ENCODE data around the gene AASDHPPT. TPM values are rescaled to one million over a fixed set of nuclear protein-coding genes. Genes with fewer than 3 reads are reported as not detected.
A peak's percentile ranks its signal among the peaks of the same experiment; 100 is the strongest.

AASDHPPT gene
- total RNA-seq, 3 donors from 2014 or later, result 14.0 to 20.5 (median 15.6) TPM

GRCh38 chr11:106087815-106088435 lies 10.5 kb downstream of the AASDHPPT start:
- H3K4me1 ChIP-seq (ENCODE audit: low read depth), result peaks cover 4% of the 10 kb centered on the region

GRCh38 chr11:106088896-106089295 lies 11.4 kb downstream of the AASDHPPT start:
- Histone ChIP-seq H3K9me3 (no peaks in the 10 kb centered on the region), H3K4me1 (ENCODE audit: low read depth) (peaks cover 4% of the 10 kb centered on the region), H3K36me3 (ENCODE audit: low read depth) (no peaks in the 10 kb centered on the region), H3K4me3 (no peak overlapping the region)
- TF ChIP-seq CTCF (IDR thresholded peaks at IDR 0.05), result no peak
- intact Hi-C loops (cut with DNase I, micrococcal nuclease), result no loop called here
- no peak for DNase-seq
- ATAC-seq, result no peak

More at GRCh38 chr11:106087815-106088435, 10.5 kb downstream of the AASDHPPT start:
- ATAC-seq (peak; percentile 51), DNase-seq (peak in 2 of 3 donors; percentile 30 to 57)
- H3K36me3 ChIP-seq (ENCODE audit: low read depth), result no peaks in the 10 kb centered on the region
- peak; percentile 63 for TF ChIP-seq CTCF (IDR thresholded peaks at IDR 0.05)
- H3K9me3 ChIP-seq, result no peaks in the 10 kb centered on the region
- intact Hi-C loops (cut with DNase I, micrococcal nuclease), result no loop called here
- no peak overlapping the region for H3K4me3 ChIP-seq

- Histone ChIP-seq H3K4me1 (ENCODE audit: low read depth) (peaks cover 4% of the 10 kb centered on the region), H3K36me3 (ENCODE audit: low read depth) (no peaks in the 10 kb centered on the region), H3K9me3 (no peaks in the 10 kb centered on the region), H3K4me3 (no peak overlapping the region)
- no peak for TF ChIP-seq CTCF (IDR thresholded peaks at IDR 0.05)
- no peak for ATAC-seq
- no peak for DNase-seq
- intact Hi-C loops (cut with DNase I, micrococcal nuclease), result no loop called here
Measured at GRCh38 chr11:106091480-106092123, 14.1 kb downstream of the AASDHPPT start.

- intact Hi-C loops (cut with DNase I, micrococcal nuclease), result no loop called here
- no peaks in the 10 kb centered on the region for H3K36me3 ChIP-seq (ENCODE audit: low read depth)
- peaks cover 4% of the 10 kb centered on the region for H3K4me1 ChIP-seq (ENCODE audit: low read depth)
- DNase-seq (no peak), ATAC-seq (no peak)
- no peak for TF ChIP-seq CTCF (IDR thresholded peaks at IDR 0.05)
- H3K4me3 ChIP-seq, result no peak overlapping the region
- no peaks in the 10 kb centered on the region for H3K9me3 ChIP-seq
Measured at GRCh38 chr11:106092446-106092845, 15.0 kb downstream of the AASDHPPT start.

GRCh38 chr11:106098893-106099553 lies 21.6 kb downstream of the AASDHPPT start:
- DNase-seq (no peak), ATAC-seq (no peak)
- intact Hi-C loops (cut with DNase I, micrococcal nuclease), result no loop called here
- Histone ChIP-seq H3K4me1 (ENCODE audit: low read depth) (no peaks in the 10 kb centered on the region), H3K36me3 (ENCODE audit: low read depth) (no peaks in the 10 kb centered on the region), H3K9me3 (no peaks in the 10 kb centered on the region), H3K4me3 (no peak overlapping the region)
- TF ChIP-seq CTCF (IDR thresholded peaks at IDR 0.05), result no peak
